Measurements from ENCODE around the gene FAM135A.

GRCh38 chr6:70592391-70593117 is 179.2 kb downstream of the FAM135A start:
- TF ChIP-seq CTCF (IDR thresholded peaks at IDR 0.05) (no peak), POLR2AphosphoS5 (IDR thresholded peaks at IDR 0.05; ENCODE audit: low read depth, low read length) (no peak), TCF7L2 (IDR thresholded peaks at IDR 0.05; ENCODE audit: low read depth, low read length) (no peak), SIN3A (IDR thresholded peaks at IDR 0.05; ENCODE audit: borderline replicate concordance, insufficient read depth, low read depth, low read length) (no peak), REST (IDR thresholded peaks at IDR 0.05; ENCODE audit: insufficient read depth in 1 of 2, low read depth in 2 of 2, low read length in 1 of 2) (no peak)

All from Panc1 (cell line).